NCI-H1436 (cell line): Measurements from ENCODE around the gene FSHR.

Source experiments
- DNase-seq: peaks from one replicate; lab custom pipeline; 2025; lab: John Stamatoyannopoulos, UW

FSHR gene, protein sequence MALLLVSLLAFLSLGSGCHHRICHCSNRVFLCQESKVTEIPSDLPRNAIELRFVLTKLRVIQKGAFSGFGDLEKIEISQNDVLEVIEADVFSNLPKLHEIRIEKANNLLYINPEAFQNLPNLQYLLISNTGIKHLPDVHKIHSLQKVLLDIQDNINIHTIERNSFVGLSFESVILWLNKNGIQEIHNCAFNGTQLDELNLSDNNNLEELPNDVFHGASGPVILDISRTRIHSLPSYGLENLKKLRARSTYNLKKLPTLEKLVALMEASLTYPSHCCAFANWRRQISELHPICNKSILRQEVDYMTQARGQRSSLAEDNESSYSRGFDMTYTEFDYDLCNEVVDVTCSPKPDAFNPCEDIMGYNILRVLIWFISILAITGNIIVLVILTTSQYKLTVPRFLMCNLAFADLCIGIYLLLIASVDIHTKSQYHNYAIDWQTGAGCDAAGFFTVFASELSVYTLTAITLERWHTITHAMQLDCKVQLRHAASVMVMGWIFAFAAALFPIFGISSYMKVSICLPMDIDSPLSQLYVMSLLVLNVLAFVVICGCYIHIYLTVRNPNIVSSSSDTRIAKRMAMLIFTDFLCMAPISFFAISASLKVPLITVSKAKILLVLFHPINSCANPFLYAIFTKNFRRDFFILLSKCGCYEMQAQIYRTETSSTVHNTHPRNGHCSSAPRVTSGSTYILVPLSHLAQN

DNA sequence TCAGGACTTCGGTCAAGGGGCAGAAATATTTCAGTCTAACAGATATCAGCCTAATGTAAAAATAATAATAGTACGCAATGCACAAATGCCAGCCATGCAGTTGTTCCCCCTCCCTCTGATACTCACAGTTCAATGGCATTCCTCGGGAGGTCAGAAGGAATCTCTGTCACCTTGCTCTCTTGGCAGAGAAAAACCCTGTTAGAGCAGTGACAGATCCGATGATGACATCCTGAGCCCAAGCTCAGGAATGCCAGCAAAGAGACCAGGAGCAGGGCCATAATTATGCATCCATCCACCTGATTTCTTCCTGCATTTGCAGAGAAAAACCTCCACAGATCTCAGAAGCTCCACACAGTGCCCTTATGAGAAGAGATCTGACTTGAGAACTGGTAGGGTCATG is at the start of gene FSHR:
TSS of gene FSHR (minus strand) at position 376 of the 400 bp plus-strand sequence. CDS start at position 278, 98 bp downstream.
- DNase-seq = no peak

DNA sequence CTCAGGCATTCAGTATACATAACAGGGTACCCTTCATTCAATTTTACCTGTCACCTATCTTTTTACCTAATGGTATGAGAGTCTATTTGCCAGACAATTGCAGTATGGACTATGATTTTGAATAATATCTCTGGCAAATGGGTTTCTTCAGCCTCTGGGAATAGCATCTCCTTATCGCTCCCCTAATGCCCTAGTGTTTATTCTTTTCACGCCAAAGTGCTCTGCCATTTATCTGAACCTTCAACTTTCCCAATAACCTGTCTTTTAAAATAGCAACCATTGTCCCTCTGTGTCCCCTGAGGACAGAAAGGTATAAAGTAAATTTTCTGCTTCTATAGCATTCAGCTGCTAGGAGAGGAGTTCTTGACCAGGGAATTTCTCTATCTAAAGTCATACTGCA is 45.0 kb upstream of the FSHR start:
- no peak for DNase-seq

DNA sequence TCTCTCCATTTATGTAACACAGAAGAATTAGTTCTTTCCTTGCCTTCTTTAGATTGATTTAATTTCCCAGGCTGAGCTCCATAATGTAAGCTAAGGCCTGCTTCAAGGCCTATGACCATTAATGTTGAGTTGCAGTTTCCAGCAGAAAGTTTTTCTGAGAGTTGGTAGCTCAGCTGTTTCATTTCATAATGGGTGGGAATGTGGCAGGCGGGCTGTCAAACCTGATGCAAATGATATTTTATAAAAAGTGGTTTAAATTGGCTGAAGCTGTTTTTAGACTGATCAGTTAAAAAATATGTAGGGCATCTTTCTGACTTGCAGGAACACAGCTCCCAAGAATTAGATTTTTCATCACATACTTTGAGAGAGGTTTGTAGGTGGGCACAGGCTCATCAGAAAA is 40.4 kb upstream of the FSHR start:
- no peak for DNase-seq

DNA sequence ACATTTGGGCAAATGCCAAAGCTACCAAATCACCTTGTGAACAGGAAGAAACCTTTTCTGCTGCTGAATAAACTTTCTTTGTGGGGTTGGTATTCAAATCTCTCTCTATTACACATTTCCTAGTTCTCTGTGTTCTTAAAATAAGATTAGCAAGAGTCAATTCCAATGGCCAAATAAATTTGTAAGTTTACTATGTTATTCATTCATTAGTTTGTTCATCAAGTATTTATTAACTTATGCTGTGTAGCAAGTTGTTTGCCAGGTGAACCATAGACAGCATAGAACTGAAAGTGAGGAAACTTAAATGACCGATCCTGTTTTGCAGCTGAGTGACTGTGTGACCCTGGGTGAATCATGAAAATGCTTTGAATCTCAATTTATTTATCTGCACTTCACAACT is 37.7 kb upstream of the FSHR start:
- no peak for DNase-seq

DNA sequence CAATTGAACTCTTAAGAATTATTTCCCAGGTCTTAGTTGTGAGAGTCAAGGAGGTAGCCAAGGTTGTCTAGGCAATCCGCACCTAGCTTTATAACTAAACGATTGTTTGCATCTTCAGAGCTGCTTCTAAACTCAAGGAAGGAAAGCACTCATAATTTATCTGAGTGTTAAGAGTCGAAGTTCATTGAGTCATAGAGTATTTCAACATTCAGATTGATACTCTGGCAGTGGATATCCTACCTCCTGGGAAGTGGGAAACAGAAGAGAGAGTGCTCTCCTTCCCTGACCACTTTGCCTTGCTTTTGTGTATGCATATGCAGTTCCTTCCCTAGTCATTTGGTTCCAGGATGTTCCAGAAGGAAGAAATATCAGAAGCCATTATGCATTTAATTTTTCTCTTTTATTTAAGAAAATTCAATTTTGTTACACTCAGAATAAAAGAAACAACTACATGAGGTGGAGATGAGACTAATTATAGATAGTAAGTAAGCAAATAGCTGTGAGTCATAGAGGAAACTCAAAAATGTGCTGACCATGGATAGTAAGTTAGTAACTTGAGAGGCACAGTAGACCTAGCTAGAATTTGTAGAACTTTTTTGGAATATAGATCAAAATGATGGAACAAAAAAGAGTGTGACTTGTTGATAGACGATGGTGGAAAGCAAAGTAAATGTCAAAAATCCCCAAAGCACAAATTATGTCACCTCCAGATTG is 35.4 kb upstream of the FSHR start:
- DNase-seq = no peak

DNA sequence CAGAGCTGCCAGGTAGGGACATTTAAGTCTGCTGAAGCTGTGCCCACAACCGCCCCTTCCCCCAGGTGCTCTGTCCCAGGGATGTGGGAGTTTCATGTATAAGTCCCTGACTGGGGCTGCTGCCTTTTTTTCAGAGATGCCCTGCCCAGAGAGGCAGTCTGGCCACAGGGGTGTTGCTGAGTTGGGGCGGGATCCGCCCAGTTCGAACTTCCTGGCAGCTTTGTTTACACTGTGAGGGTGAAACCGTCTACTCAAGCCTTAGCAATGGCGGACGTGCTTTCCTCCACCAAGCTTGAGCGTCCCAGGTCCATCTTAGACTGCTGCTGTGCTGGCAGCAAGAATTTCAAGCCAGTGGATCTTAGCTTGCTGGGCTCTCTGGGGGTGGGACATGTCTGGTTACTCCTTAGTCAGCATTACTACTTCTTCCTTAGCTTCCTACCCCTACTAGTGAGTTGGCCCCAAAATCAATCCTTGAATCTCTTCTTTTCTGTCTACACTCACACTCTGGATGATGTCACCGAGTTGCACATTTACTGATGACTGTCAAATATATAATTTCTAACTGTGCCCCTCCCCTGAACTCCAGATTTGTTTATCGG is 31.8 kb upstream of the FSHR start:
- DNase-seq = no peak

DNA sequence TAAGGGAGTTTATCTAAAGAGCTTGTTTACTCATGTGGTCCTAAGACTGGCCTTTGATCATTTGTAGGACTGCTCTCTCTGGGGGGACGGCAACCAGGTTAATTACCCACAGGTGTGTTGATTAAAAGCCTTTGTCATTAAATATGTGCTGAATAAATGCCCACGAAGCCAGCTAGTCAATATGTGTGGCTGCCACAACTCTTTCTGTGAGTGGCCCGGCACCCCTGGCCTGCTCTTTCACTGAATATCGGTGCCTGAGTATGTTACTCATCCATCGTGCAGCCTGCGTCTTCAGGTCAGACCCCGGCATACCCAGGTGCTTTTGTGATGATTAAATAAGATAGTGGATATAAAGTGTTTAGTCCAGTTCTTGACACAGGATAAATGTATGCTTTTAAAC is 24.3 kb upstream of the FSHR start:
- DNase-seq = no peak

DNA sequence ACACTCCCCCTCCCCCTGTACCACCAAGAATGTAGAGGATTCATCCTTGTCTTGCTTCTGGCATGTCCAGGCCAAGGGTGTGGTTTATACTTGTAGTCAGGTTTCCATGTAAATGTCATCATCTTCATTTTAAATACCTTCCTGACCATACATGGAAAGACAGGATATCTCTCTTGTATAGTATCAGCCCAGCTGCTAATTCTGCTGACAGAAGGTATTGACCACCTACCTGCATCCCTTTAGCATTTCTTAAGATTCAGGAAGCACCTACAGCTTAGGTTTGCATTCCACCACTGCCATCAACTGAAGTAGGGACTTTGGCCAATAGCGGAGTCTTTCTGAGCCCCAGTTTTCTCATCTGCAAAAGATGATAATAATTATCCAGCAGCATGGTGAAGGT is 22.9 kb upstream of the FSHR start:
- no peak for DNase-seq

DNA sequence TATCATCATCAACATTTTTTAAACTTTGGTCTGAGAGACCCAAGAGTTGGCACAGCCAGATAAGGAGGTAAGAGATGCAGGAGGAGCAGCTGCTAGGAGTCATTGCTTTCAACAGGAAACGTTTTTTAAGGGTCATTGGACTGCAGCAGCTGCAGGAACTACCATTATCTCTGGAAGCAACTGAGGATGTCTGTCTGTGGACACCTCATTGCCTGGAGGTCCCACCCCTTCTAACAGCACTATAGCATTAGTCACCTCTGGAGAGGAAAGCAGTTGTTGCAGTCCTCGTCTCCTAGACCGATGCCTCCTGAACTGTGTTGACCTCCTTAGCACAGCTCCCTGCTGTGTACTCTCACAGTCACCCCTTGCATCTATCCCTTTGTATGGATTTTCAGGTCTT is 21.5 kb upstream of the FSHR start:
- no peak for DNase-seq

DNA sequence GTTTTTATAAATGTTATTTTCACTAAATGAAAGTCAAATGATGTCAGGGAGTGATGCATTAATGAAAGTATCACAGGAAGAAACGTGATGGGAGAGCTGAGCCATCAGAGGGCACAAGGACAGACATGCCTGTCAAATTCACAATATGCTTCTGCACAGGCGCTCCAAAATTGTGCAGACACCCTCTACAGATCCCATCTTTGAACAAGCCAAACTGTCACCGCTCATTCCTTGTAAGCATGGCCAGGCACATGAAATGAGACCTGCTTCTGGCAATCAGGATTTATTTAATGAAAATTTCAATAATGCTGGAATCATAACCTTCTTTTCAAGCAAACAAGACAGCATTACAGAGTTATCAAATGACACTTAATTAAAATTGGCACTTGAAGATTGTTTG is 20.4 kb upstream of the FSHR start:
- DNase-seq = no peak

DNA sequence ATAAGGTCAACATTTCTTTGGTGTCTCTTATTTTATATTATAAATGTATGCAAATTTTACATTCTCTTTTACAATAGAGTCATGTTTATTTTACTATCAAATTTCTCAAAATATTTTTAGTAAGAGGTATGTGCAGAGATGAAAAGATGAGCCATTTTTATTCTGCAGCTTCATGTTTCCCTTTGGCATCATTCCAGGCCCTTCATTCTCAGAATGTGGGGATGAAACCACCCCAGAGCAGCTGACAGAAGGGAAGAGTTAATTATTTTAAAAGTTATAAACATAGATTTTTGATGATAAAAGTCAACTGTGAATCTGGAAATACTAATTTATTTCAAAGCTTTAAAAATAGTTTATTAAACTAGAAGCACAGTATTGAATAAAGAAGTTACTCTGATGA is 12.8 kb upstream of the FSHR start:
- no peak for DNase-seq

DNA sequence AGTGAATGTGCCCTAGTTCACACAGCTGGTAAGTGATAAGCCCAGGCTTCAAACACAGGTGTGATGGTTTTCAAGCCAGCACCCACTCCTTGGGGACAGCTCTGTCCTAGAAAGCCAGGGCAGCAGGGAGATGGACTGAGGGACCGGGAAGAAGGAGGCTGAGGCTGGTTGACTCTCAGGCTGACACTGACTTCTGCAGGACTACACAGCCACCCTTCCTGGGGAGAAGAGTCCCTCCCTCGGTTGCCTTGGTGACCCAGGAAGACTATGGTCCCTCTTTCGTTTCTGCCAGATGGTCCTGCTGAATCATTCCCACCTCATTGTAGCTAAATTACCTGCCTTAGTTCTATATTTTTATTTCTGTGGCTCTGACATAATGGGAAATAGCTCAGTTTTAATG is 11.3 kb upstream of the FSHR start:
- no peak for DNase-seq

DNA sequence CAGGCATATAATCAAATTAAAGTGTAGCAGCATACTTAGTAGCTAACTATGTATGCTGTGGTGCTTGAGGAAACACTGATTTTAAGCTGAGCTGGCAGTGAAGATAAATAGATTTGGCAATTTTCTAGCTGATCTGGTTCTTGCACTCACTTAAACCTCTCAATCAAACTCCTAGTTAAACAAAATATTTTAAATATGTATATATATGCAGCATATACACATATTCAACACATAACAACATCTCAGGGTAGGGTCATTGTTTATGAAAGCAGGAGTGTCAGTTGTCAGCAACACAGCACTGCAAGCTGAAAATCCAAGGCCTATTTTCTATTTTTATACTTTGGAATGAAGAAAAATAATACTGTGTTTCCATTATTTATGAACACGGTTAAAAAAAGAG is 10.4 kb upstream of the FSHR start:
- DNase-seq = no peak

DNA sequence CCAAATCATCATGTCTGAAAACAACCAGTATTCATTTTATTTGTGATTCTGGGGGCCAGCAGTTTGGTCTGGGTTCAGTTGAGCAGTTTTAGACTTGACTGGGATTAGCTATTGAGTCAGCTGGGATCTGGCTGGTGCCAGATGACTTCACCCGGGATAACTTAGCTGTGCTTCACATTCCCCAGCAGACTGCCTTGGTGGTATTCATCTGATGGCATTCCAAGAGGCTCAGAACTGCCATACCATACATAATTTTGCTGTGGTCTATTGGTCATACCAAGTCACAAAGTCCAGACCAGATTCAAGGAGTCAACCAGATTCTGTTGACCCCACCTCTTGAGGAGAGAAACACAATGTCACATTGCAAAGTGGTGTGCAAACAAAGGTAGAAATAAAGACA is 7.8 kb upstream of the FSHR start:
- DNase-seq = no peak

DNA sequence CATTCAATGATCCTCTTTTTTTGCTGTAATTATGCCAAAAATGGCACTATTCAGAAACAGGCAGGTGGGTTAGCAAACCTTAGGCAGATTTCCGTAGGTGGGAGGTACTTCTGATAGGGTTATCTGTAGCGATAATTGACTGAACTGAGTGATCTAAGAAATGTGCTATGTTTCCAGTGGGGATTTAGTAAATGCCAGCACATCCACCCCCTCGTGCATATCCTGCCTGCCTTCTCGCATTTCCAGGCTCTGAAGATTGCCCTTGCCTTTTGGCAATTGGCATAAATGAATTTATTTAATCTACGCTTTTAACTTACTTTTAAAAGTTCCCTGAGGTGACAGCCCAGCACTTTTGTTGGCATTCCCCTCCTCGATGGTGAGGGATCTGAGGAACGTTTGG is 576 bp upstream of the FSHR start:
- DNase-seq = no peak

DNA sequence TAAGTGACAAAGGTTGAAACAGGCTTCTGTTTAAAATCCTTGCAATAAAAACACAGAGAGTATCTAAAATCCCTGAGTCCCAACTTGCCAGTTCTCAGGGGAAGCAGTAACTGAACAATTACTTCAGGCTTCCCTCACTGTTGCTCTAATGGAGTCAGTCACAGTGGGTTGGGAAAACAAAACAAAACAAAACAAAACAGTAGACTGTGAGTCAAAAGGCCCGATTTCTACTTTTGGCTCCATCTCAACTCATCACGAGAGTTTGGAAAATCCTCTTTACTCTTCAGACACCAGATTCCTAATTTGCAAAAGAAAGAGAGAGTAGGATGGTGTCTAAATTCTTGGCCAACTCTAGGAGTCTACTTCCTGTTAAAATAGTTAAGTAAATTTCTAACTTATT is 1.1 kb downstream of the FSHR start:
- DNase-seq = no peak

DNA sequence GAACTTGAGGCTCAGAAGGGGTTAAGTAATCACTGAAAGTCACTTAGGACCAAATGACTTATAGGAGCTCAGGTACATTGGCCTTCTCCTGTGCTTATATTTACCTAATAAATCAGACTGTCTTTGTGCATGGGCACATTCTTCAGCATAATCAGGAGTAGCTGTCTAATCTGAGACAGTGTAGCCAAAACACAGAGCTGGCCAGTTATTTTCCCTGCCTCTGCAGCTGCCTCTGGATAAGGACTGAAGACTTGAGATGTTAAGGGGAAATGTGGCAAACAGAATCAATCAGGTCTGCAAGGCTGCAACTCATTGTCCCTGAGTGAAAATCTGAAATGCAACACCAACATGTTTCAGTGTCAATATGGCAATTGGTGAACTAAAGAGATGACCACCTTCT is 1.5 kb downstream of the FSHR start:
- no peak for DNase-seq

DNA sequence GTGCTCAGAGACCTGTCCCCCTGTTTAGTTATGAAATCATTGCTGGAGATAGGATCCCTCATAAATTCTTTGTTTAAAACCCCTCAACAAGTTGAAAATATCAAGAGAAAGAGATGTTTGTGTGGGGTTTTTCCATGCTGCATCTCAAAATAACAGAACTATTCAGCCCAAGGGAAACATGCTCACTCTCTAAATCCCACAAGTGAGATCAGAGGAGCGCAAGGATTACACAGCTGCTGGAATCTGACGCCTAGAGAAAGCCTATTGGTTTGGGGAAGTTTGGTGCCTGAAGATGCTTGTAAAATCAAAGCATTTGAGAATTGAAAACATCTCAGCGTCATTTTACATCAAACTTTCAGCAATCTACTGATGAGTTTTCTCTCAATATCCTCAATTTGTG is 7.9 kb downstream of the FSHR start:
- no peak for DNase-seq

DNA sequence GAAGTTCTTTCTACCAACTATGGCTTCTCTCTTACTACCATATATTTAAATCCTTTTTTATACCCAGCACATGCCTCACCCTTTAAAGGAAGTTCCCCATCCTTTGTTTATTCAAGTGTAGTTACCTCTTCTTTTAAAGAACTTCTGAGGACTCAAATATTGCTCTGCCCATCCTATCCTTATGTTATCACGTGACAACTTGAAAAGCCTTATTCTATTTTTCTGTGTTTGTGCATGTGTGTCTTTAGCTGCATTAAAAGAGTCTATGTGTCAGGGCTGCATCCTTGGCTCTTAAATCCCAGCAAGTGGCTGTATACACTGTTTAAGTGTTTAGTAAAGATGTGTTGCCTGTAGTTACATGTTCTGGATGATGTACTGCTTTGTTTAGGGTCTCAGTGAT is 22.5 kb downstream of the FSHR start:
- DNase-seq = no peak

DNA sequence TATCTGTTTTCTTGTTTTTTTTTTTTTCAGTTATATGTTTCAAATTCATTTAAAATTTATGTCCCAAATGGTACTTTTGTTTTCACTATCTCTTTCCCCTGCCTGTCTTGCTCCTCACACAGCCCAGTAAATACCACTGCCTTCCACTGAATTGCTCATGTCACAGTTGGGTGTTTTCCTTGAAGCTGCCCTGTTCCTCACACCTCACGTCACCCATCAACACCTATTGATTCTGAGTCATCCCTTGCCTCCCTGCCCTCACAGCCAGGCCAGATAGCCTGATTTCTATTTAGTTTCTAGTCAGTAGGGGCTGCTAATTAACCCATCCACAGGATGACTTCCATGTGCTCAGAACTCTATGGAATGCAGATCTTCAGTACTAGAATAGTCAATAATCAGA is 25.3 kb downstream of the FSHR start:
- DNase-seq = no peak

DNA sequence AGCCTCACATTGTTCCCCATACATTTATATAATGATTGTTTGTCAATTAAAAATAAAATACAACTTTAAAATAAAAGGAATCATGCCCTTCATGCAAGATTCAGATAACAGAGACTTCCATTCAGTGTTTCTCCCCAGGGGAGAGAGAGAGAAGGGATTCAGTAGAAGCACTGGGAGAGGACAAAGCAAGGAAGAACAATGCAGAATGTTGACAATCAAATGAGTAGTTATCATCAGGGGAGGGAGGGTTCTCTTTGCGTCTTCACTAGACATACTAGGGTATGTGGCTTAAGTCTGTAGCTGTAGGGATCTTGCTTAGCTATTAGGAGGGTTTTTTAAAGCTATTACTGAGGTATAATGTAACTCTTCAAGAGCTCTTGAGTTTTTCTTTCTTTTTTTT is 30.7 kb downstream of the FSHR start:
- no peak for DNase-seq

DNA sequence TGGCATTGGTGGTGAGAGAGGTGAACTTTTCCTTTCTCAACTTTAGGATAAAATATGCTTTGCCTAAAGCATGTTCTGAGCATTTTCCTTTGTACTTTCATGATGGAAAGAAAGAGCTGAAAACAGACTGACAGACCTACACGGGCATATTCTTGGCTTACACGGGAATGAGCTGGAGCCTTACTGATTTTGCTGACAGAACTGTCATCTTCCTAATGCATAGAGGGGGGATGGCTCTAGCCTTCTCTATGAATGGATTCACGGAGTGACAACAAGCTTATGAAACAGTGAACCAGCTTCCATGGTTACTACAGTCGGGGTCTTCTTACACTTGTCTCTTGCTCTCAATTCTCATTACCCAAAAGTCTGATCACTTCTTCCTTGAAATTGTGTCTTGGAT is 32.2 kb downstream of the FSHR start:
- no peak for DNase-seq

DNA sequence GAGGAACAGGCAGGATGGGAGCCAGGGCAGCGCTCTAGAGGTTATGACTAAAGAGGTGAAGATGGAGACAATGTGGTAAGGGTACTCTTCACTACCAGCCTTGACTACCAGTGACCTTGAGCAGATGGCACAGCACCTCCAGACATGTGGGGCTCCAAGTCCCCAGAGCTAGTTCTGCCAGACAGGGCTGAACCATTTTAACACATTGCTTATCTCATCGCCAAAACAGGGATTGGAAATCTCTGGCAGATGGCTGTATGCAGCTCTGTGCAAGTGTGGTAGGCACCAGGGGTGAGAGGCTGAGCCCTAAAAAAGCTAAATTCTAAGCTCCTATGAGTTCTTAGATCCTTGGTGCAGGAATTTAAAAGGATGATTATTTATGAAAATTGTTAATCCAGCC is 41.3 kb downstream of the FSHR start:
- DNase-seq = no peak
